Amniotic epithelial cell (primary cell): ENCODE results near the gene RBM11.

Experiments
- DNase-seq: peaks from one replicate; pipeline ENCODE4 v3.0.0-alpha.2; 2010; ENCODE audit warnings: low read depth

Gene RBM11

GRCh38 chr21:14271053-14271452, 55.1 kb downstream of the RBM11 start:
- DNase-seq, result no peak

GRCh38 chr21:14271641-14272040, 55.7 kb downstream of the RBM11 start:
- no peak for DNase-seq

- no peak for DNase-seq
Observed at GRCh38 chr21:14273736-14274538, 58.0 kb downstream of the RBM11 start.

DNA sequence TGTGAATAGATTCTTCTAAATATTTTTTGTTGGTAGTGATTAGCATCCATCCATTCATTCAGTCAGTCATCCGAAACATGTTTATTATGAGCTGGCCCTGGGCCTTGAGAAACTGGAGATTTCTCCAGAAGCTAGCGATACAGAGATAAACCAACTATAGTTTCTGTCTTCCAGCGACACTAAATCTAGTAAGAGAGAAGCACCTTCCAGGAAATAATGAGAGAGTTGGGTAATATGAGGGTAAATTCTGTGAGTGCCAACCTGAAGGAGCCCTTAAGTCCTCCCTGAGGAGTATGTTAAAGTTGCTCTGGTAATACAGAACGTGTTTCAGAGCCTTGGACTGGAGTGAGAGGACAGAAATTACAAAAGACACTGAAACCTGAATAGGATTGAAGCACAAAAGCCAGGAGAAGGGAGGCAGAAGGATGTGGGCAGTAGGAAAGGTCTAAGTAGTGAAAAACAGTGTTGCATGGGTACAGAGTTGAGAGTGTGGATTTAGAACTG, 59.8 kb downstream of the RBM11 start:
- no peak for DNase-seq
